Endothelial cell (in vitro differentiated cells): Measurements from ENCODE around the gene RTN4. TPM values are rescaled to one million over a fixed set of nuclear protein-coding genes. Genes with fewer than 3 reads are reported as not detected.

Source experiments
- DNase-seq: peaks from one replicate; pipeline ENCODE4 v3.0.0; 2021; ENCODE audit warnings: low spot score
- H3K27ac Mint-ChIP-seq: one replicate; pipeline ENCODE4 v1.8.0; 2021; ENCODE audit warnings: mixed read lengths, inconsistent platforms; ENCODE audit not compliant: unreplicated experiment
- H3K27me3 Mint-ChIP-seq: one replicate; pipeline ENCODE4 v1.8.0; 2021; ENCODE audit warnings: mild to moderate bottlenecking, moderate library complexity, mixed read lengths, inconsistent platforms; ENCODE audit not compliant: unreplicated experiment
- H3K36me3 Mint-ChIP-seq: one replicate; pipeline ENCODE4 v1.8.0; 2021; ENCODE audit warnings: mild to moderate bottlenecking, low read depth, mixed read lengths, inconsistent platforms; ENCODE audit not compliant: unreplicated experiment
- H3K4me1 Mint-ChIP-seq: one replicate; pipeline ENCODE4 v1.8.0; 2021; ENCODE audit warnings: mild to moderate bottlenecking, mixed read lengths, inconsistent platforms; ENCODE audit not compliant: unreplicated experiment
- H3K4me3 Mint-ChIP-seq: one replicate; pipeline ENCODE4 v1.8.0; 2021; ENCODE audit warnings: mild to moderate bottlenecking, mixed read lengths, inconsistent platforms; ENCODE audit not compliant: unreplicated experiment
- H3K9me3 Mint-ChIP-seq: one replicate; pipeline ENCODE4 v1.8.0; 2021; ENCODE audit warnings: mixed read lengths, inconsistent platforms; ENCODE audit not compliant: unreplicated experiment
- total RNA-seq: library from RNA; stranded (reverse); fragmentation: NEBNext Ultra II Directional; extraction: Animal tissue kit (Norgen Biotek cat#: 25700); gene quantifications from one replicate; pipeline ENCODE4 v1.2.1, GENCODE V29; 2021; ENCODE audit not compliant: unreplicated experiment
- TF ChIP-seq, protein P1 (sequence below): fragments of 200-600 bp; sonication (generic); IDR thresholded peaks from one replicate; pipeline ENCODE4 v1.5.0; 2021; ENCODE audit warnings: antibody characterized with exemption; ENCODE audit not compliant: unreplicated experiment

RTN4 gene
- total RNA-seq, 1 donor from 2014 or later: 264 TPM

DNA sequence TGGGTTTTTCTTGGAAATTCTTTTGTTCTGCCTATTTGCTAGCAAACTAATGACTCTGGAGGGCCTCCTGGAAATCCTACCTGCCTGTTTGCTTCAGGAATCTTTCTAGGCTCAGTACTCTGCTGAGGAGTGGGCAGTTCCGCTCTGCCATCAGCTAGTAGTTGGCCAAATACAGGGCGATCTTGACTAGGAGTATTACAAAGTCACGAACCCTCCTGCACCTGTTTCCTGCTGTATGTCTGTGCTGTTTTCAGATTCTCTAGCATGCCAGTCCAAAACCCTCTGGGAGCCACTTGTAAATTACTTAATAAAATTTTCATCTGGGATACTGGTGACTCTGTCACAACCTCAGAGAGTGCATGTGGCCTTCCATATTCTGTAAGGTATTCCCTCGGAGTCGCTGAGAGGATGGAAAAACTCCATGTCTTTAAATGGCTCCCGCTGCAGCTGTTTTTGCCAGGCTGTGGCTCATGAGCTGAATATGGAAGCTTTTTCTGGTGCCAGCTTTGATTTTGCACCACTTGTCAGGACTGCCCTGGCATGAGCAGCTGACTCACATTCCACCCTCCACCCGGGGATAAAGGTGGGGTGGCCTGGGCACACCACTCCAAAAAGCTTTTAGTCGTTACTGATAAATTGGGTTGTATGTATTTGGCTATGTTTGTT lies 123.0 kb downstream of the RTN4 start:
- DNase-seq: no peak
- Mint-ChIP-seq H3K27ac (no peak overlapping the region), H3K4me1 (no peaks in the 10 kb centered on the region), H3K4me3 (no peak overlapping the region), H3K27me3 (peaks cover 2% of the 10 kb centered on the region), H3K9me3 (no peaks in the 10 kb centered on the region), H3K36me3 (no peaks in the 10 kb centered on the region)
- TF ChIP-seq, protein P1, sequence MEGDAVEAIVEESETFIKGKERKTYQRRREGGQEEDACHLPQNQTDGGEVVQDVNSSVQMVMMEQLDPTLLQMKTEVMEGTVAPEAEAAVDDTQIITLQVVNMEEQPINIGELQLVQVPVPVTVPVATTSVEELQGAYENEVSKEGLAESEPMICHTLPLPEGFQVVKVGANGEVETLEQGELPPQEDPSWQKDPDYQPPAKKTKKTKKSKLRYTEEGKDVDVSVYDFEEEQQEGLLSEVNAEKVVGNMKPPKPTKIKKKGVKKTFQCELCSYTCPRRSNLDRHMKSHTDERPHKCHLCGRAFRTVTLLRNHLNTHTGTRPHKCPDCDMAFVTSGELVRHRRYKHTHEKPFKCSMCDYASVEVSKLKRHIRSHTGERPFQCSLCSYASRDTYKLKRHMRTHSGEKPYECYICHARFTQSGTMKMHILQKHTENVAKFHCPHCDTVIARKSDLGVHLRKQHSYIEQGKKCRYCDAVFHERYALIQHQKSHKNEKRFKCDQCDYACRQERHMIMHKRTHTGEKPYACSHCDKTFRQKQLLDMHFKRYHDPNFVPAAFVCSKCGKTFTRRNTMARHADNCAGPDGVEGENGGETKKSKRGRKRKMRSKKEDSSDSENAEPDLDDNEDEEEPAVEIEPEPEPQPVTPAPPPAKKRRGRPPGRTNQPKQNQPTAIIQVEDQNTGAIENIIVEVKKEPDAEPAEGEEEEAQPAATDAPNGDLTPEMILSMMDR: no peak

- TF ChIP-seq, protein P1: no peak
- Mint-ChIP-seq H3K27ac (no peak overlapping the region), H3K4me3 (no peak overlapping the region), H3K4me1 (no peaks in the 10 kb centered on the region), H3K27me3 (no peaks in the 10 kb centered on the region), H3K9me3 (no peaks in the 10 kb centered on the region), H3K36me3 (peaks cover 3% of the 10 kb centered on the region)
- DNase-seq: no peak
Observed at GRCh38 chr2:54925022-54925421, 125.2 kb downstream of the RTN4 start.

DNA sequence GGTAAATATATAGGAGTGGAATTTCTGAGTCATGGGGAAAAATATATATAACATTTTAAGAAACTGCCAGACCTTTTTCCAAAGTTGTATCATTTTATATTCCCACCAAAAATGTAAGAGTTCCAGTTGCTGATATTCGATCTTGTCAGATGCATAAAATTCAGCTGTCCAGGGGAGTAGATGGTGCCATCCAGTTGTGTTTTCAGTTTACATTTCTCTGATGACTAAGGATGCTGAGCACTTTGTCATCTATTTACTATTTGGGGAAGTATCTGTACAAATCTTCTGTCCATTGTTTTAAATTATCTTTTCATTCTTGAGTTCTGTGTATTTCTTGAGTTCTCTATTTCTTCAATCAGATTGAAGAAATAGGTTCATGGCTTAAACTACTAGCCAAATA lies 126.1 kb downstream of the RTN4 start:
- peaks cover 4% of the 10 kb centered on the region for H3K4me1 Mint-ChIP-seq

More for the DNA sequence above, 126.1 kb downstream of the RTN4 start:
- peaks cover 3% of the 10 kb centered on the region for H3K36me3 Mint-ChIP-seq
- TF ChIP-seq, protein P1: no peak
- no peaks in the 10 kb centered on the region for H3K9me3 Mint-ChIP-seq
- DNase-seq: no peak
- no peaks in the 10 kb centered on the region for H3K27me3 Mint-ChIP-seq
- no peak overlapping the region for H3K27ac Mint-ChIP-seq
- H3K4me3 Mint-ChIP-seq: no peak overlapping the region

Other genes starting within 250 kb of the RTN4 start
- gene CLHC1, start 181.8 kb upstream of the RTN4 start, total RNA-seq: 20.2 TPM
- 1,292 TPM for gene RPS27A, start 182.2 kb upstream of the RTN4 start, total RNA-seq
- gene MTIF2, start 218.8 kb upstream of the RTN4 start, total RNA-seq: 22.9 TPM